GM12874 (cell line): Measurements from ENCODE around the gene ZNF593OS.

Experiments
- TF ChIP-seq, protein P1 (sequence below): IDR thresholded peaks from 2 replicates; pipeline ENCODE4 v1.5.1; 2011; ENCODE audit warnings: low read depth, mild to moderate bottlenecking, control low read depth, low read length, moderate library complexity; ENCODE audit not compliant: insufficient read depth

The ZNF593OS gene

DNA sequence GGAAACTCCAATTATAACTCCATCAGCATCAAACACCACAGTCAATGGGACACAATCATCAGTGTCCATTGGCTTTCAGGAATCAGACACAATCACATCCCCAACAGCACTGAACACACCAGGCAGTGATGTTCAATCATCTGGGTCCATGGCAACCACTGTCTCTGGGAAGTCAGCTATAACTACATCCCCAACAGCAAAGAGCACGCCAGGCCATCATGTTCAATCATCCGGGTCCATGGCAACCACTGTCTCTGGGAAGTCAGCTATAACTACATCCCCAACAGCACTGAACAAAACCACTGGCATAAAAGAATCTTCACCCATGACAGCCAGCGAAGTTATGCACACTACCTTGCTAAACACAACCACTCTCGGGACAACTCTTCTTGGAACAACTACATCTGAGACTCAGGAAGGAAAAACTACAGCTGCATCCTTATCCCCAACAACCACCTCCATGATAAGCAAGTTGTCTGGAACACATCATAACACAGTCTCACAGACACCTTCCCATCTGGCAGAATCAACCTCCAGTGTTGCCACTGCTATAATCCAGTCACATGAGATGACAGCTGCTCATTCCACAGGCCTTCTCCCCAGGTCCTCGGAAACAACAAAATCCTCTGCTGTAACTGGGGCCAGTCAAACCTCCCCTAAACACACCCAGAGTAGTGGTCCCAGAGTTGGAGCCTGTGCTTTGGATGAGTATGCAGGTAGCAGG is 38.7 kb upstream of the ZNF593OS start:
- TF ChIP-seq, protein P1, sequence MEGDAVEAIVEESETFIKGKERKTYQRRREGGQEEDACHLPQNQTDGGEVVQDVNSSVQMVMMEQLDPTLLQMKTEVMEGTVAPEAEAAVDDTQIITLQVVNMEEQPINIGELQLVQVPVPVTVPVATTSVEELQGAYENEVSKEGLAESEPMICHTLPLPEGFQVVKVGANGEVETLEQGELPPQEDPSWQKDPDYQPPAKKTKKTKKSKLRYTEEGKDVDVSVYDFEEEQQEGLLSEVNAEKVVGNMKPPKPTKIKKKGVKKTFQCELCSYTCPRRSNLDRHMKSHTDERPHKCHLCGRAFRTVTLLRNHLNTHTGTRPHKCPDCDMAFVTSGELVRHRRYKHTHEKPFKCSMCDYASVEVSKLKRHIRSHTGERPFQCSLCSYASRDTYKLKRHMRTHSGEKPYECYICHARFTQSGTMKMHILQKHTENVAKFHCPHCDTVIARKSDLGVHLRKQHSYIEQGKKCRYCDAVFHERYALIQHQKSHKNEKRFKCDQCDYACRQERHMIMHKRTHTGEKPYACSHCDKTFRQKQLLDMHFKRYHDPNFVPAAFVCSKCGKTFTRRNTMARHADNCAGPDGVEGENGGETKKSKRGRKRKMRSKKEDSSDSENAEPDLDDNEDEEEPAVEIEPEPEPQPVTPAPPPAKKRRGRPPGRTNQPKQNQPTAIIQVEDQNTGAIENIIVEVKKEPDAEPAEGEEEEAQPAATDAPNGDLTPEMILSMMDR: no peak

DNA sequence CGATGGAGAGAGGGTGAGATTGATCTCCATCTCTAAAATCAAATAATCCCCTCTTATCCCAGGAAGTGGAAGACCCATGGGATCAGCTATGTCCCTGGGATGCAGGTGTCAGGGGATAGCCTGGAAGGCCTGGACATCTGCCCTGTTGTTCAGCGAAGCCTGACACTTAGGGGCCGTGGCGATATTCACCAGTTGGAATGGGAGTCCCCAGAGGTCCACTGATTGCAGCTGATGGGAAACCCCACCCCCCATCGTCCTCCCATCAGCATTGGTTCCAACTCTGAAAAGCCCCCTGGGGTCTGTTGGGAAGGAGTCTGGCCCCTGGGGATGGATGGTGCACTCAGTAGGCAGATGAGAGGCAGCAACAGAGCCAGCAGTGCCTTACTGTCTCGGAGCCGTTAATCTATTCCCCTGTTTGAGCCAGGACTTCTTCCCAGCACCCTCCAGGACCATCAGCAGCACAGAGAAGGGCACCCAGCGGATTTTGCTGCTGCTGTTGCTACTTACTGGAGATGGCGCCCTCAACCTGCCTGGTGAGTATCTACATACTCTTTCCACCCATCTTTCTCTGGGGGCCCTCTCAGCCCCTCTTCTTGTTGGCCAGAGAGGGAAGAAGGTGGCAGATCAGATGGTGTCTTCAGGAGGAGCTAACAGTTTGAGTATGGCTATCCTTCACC is 32.1 kb upstream of the ZNF593OS start:
- TF ChIP-seq, protein P1: no peak

DNA sequence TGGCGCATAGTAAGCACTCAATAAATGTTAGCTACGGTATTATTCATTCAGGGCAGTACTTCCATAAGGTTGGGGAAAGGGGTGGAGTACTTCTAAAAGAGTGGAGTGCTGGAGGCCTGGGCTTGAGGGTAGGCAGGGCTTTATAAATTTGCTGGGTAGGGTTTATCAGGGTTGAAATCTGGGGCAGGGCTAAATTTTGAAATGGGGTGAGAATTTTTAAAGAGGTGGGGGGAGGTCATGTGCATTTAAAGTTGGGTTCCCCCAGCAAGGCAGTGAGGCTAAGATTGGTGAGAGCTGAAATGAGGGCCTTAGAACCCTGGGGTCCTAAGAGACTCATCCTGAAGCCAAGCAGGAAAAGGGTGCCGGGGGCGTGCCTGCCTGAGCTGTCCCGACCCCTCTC is 28.8 kb upstream of the ZNF593OS start:
- TF ChIP-seq, protein P1: no peak

DNA sequence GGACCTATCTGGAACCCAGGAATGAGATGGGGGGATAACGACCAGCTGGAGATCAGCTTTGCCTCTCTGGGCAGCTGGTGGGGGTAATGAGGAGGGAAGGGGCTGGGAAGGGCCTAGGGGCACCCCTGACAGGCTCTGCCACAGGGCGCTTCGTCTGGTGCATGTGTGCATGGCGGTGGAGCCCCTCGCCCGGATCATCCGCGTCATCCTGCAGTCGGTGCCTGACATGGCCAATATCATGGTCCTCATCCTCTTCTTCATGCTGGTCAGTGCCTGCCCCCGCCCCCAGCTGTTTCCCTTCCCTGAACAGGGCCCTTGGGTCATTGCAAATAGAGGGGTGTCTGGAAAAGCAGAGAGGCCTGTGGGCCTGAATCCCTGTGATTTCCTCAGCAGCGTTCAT is 26.2 kb upstream of the ZNF593OS start:
- TF ChIP-seq, protein P1: no peak

DNA sequence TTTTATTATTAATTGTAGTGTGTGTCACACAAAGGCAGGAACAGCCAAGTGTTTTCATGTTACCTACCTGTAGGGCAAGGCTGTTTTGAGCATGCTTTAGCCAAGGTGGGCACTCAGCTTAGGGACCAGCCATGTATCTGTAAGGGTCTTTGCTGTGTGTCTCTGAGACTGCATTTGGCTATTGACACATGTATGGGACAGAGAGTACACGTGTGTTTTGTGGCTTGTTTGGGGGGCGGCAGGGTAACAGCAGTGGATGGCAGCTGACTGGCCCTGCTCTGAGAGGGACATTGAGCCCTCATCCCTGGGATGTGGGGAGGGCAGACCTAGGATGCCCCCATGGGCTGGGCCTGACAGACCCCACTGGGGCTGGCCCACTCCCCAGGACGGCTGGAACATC is 25.7 kb upstream of the ZNF593OS start:
- TF ChIP-seq, protein P1: no peak

DNA sequence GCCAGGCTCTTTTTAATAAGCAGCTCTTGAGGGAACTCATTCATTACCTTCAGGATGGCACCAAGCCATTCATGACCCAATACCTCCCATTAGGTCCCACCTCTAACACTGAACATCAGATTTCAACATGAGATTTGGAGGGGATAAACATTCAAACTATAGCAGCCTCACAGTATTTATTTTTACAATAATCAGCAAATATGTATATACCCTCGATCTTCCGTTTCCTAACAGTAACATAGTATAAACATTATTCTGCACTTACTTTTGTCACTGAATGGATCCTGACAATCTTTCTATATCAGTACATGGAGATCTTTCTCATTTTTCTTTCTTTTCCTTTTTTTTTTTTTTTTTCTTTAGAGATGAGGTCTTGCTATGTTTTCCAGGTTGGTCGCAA is 24.2 kb upstream of the ZNF593OS start:
- TF ChIP-seq, protein P1: no peak

DNA sequence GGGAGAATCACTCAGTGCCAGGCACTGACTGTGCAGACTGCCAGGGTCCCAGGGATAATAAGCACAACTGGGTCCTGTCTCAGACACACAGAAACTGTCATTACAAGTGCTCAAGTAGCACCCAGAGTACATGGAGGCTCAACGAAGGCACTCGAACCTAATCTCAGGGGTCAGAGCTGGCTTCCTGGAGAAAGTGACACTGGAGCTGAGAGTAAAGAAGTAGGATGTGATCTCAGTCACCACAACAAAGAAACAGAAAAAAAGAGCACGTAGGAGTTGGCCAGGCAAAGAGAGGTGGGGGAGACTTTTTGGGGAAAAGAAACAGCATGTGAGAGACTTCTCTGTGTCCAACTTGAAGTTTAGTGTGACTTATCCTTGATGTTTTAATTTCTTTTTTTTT is 20.1 kb upstream of the ZNF593OS start:
- TF ChIP-seq, protein P1: no peak
